Panc1 (cell line): ENCODE measurements around the gene DLG4. TPM values are rescaled to one million over a fixed set of nuclear protein-coding genes. Genes with fewer than 3 reads are reported as not detected.

ENCODE experiments used
- ATAC-seq: fragments of 200-7000 bp; cut with Tn5 transposase; 2 replicates; pipeline ENCODE4 v1.9.1; 2020; ENCODE audit warnings: mild to moderate bottlenecking, moderate library complexity
- Bru-seq: library from RNA; stranded (reverse); fragments of 400-500 nt; gene quantifications from one replicate; lab custom pipeline; 2021; lab: Mats Ljungman, UMichigan
- BruChase-seq, 2 experiments: library from RNA; stranded (reverse); fragments of 400-500 nt; gene quantifications; one replicate each; lab custom pipeline; 2021; lab: Mats Ljungman, UMichigan
- BruUV-seq: library from RNA; stranded (reverse); fragments of 400-500 nt; replicated peaks from 2 replicates; lab custom pipeline; 2021; lab: Mats Ljungman, UMichigan
- CTCF ChIA-PET: fragments of 300-600 bp; sonication (Branson Sonifier 250); formaldehyde crosslinking; loops from one replicate; lab custom pipeline; 2022; ENCODE audit warnings: antibody characterized with exemption; lab: Charles Lee
- POLR2A ChIA-PET: fragments of 300-600 bp; sonication (Branson Sonifier 250); formaldehyde crosslinking; loops from one replicate; lab custom pipeline; 2022; ENCODE audit warnings: antibody characterized with exemption; lab: Charles Lee
- DNase-seq: peaks from one replicate; pipeline ENCODE4 v3.0.0-alpha.2; 2010; ENCODE audit warnings: low read depth, low spot score
- H3K27ac ChIP-seq: 2 replicates; pipeline ENCODE4 v1.5.1; 2011; ENCODE audit warnings: mild to moderate bottlenecking, low read length, inconsistent platforms
- H3K27me3 ChIP-seq: fragments of 200-500 bp; sonication (Bioruptor generic); 2 replicates; pipeline ENCODE4 v1.6.0; 2014; ENCODE audit warnings: low read length, inconsistent platforms; ENCODE audit not compliant: control insufficient read depth, insufficient read depth
- H3K36me3 ChIP-seq: fragments of 200-500 bp; sonication (Bioruptor generic); 2 replicates; pipeline ENCODE4 v1.5.1; 2014; ENCODE audit warnings: inconsistent platforms, mild to moderate bottlenecking, low read length, moderate library complexity; ENCODE audit not compliant: control insufficient read depth, insufficient read depth
- H3K4me1 ChIP-seq: 2 replicates; pipeline ENCODE4 v1.5.1; 2011; ENCODE audit warnings: inconsistent platforms, mild to moderate bottlenecking, low read length, moderate library complexity; ENCODE audit not compliant: control insufficient read depth, insufficient read depth
- H3K4me3 ChIP-seq, 2 experiments: 2 replicates each; pipeline ENCODE4 v1.5.1; 2011 to 2012; ENCODE audit warnings: low read depth in 2 of 2, low read length in 2 of 2, mild to moderate bottlenecking in 2 of 2, inconsistent platforms in 1 of 2, moderate library complexity in 1 of 2
- H3K9me3 ChIP-seq: fragments of 200-500 bp; sonication (Bioruptor generic); 2 replicates; pipeline ENCODE4 v1.5.1; 2014; ENCODE audit warnings: low read depth, mild to moderate bottlenecking, inconsistent platforms, low read length, moderate library complexity; ENCODE audit not compliant: control insufficient read depth, insufficient read depth
- POLR2AphosphoS5 ChIP-seq: IDR thresholded peaks from 2 replicates; pipeline ENCODE4 v1.6.1; 2012; ENCODE audit warnings: mild to moderate bottlenecking, low read depth, low read length, moderate library complexity
- REST ChIP-seq, 2 experiments: IDR thresholded peaks; 2 replicates each; pipeline ENCODE4 v1.6.1; 2011 to 2012; ENCODE audit warnings: low read depth in 2 of 2, control low read depth in 1 of 2, low read length in 1 of 2, mild to moderate bottlenecking in 1 of 2, moderate library complexity in 1 of 2; ENCODE audit not compliant: insufficient read depth in 1 of 2
- SIN3A ChIP-seq: IDR thresholded peaks from 2 replicates; pipeline ENCODE4 v1.6.1; 2012; ENCODE audit warnings: low read depth, mild to moderate bottlenecking, low read length, moderate library complexity, borderline replicate concordance; ENCODE audit not compliant: insufficient read depth
- TCF7L2 ChIP-seq: IDR thresholded peaks from 2 replicates; pipeline ENCODE4 v1.6.1; 2011; ENCODE audit warnings: mild to moderate bottlenecking, low read depth, low read length, inconsistent platforms
- in situ Hi-C: cut with HindIII; loops from 2 replicates; pipeline ENCODE4 v1.10.0; 2016; ENCODE audit warnings: low sequenced_read_pairs, low pct_unique_long_range_greater_than_20kb
- intact Hi-C: fragments of 100-400 bp; cut with micrococcal nuclease; formaldehyde crosslinking; loops from one replicate; pipeline ENCODE4 v1.10.0; 2022; ENCODE audit not compliant: unreplicated experiment
- long read RNA-seq: library from polyadenylated mRNA; unstranded; transcript quantifications from one replicate; pipeline ENCODE4 v2.0.0, GENCODE V29; 2021; ENCODE audit not compliant: unreplicated experiment
- polyA plus RNA-seq: library from polyadenylated mRNA; unstranded; fragments of >200 nt; gene quantifications from one replicate; pipeline ENCODE4 v1.2.1, GENCODE V29; 2012; ENCODE audit warnings: missing spikeins; ENCODE audit not compliant: insufficient read length
- total RNA-seq: library from RNA; stranded (reverse); gene quantifications from one replicate; pipeline ENCODE4 v1.2.1, GENCODE V29; 2021; ENCODE audit not compliant: unreplicated experiment
- TF ChIP-seq, protein P1 (sequence below): fragments of 450-650 bp; IDR thresholded peaks from 2 replicates; pipeline ENCODE4 v1.5.1; 2017; ENCODE audit warnings: mild to moderate bottlenecking

Gene DLG4
- 32.4 TPM for total RNA-seq
- 44.9 TPM for polyA plus RNA-seq
- percentile 60 among the genes with signal in this experiment for Bru-seq, nascent RNA
- percentile 71 among the genes with signal in this experiment for BruChase-seq, experiment 1, labeled RNA remaining after a 2-hour chase
- BruChase-seq, experiment 2, labeled RNA remaining after a 6-hour chase = percentile 77 among the genes with signal in this experiment
- long read RNA-seq, partial matches to known transcripts = 0 of 28 reads
- long read RNA-seq, other reads (novel, unspliced or antisense) = 27 of 28 reads

DNA sequence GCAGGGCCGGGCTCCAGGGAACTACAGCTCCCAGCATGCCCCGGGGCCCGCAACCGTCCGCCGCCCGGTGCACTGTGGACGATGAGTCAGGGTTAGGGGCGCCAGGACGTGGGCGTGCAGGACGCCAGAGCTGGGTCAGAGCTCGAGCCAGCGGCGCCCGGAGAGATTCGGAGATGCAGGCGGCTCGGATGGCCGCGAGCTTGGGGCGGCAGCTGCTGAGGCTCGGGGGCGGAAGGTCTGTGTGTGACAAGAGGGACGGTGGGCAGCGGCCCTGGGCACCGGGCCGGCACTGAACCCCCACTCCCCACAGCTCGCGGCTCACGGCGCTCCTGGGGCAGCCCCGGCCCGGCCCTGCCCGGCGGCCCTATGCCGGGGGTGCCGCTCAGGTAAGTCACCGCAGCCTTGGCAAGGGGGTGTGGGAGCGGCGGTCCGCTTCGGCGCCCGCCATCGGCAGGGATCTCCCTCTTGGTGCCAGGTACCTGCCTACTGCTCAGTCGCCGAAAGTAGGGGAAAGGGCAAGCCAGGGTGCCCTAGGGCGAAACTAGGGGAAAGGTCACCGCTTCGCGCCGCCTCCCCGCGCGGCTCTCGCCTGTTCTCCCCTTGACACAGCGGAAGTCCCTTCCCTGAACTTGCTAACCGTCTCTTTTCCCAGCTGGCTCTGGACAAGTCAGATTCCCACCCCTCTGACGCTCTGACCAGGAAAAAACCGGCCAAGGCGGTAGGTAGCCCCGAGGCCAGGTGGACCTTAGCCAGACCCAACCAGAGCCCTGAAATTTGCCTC is at the start of gene DLG4, which contains the start of gene ACADVL:
DLG4 (minus strand) TSS at position 25 of the 781 bp plus-strand sequence.
ACADVL (plus strand) TSS at position 127 of the 781 bp plus-strand sequence; CDS start at position 174, 47 bp downstream.
- BruUV-seq = no TSS peak
- H3K9me3 ChIP-seq = no peaks in the 10 kb centered on the region
- intact Hi-C loops = no loop called here
- peak within 1 kb of the TSS; percentile 73 to 78 for H3K4me3 ChIP-seq
- H3K27me3 ChIP-seq = no peaks in the 10 kb centered on the region
- no peak for DNase-seq
- H3K36me3 ChIP-seq = peaks cover 5% of the 10 kb centered on the region; the same call in 1 of the 2 replicates
- peak; percentile 73 for ATAC-seq
- H3K27ac ChIP-seq = peak within 1 kb of the TSS; percentile 95
- TF ChIP-seq TCF7L2 (no peak), REST (IDR thresholded peaks at IDR 0.05; ENCODE audit: insufficient read depth in 1 of 2, low read depth in 2 of 2, low read length in 1 of 2) (no peak), SIN3A (peak; percentile 70; the same call in 1 of the 2 replicates)
- TF ChIP-seq, protein P1, sequence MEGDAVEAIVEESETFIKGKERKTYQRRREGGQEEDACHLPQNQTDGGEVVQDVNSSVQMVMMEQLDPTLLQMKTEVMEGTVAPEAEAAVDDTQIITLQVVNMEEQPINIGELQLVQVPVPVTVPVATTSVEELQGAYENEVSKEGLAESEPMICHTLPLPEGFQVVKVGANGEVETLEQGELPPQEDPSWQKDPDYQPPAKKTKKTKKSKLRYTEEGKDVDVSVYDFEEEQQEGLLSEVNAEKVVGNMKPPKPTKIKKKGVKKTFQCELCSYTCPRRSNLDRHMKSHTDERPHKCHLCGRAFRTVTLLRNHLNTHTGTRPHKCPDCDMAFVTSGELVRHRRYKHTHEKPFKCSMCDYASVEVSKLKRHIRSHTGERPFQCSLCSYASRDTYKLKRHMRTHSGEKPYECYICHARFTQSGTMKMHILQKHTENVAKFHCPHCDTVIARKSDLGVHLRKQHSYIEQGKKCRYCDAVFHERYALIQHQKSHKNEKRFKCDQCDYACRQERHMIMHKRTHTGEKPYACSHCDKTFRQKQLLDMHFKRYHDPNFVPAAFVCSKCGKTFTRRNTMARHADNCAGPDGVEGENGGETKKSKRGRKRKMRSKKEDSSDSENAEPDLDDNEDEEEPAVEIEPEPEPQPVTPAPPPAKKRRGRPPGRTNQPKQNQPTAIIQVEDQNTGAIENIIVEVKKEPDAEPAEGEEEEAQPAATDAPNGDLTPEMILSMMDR = no peak
- in situ Hi-C loops = no loop called here
- CTCF ChIA-PET = interaction anchor here (0.6 to 1.2 kb wide), 3 partner anchors 77 to 174 kb away, joined by 3 to 4 read pairs (median 4); no protein-coding TSS in a partner anchor
- POLR2A ChIA-PET = interaction anchor here (0.6 kb wide), 2 partner anchors 36 to 102 kb away, joined by 3 read pairs; no protein-coding TSS in a partner anchor
- H3K4me1 ChIP-seq = peaks cover 57% of the 10 kb centered on the region

- POLR2A ChIA-PET = interaction anchor here (0.7 kb wide), 2 partner anchors 17 to 28 kb away, joined by 3 to 6 read pairs; partner anchors contain the start of gene PHF23
- ATAC-seq = no peak
Observed at GRCh38 chr17:7266784-7267183, 47.1 kb upstream of the DLG4 start.

More at GRCh38 chr17:7266784-7267183, 47.1 kb upstream of the DLG4 start:
- peaks cover 3% of the 10 kb centered on the region; the same call in 1 of the 2 replicates for H3K36me3 ChIP-seq
- no TSS peak for BruUV-seq
- intact Hi-C loops (no loop called here), in situ Hi-C loops (no loop called here)
- no peaks in the 10 kb centered on the region for H3K9me3 ChIP-seq
- H3K27me3 ChIP-seq = no peaks in the 10 kb centered on the region
- CTCF ChIA-PET = no interaction called here
- TF ChIP-seq REST (IDR thresholded peaks at IDR 0.05; ENCODE audit: insufficient read depth in 1 of 2, low read depth in 2 of 2, low read length in 1 of 2) = no peak
- no peak for TF ChIP-seq SIN3A
- no peak for TF ChIP-seq TCF7L2
- TF ChIP-seq POLR2AphosphoS5 = no peak
- TF ChIP-seq, protein P1 = no peak
- no peak for DNase-seq
- H3K4me1 ChIP-seq = peaks cover 15% of the 10 kb centered on the region
- no peak overlapping the region for H3K4me3 ChIP-seq
- H3K27ac ChIP-seq = no peak overlapping the region
